SU-DHL-6 (cell line): ENCODE data around the gene CCDC70.

Source experiments
- CTCF ChIP-seq: fragments of 200-600 bp; sonication (generic); IDR thresholded peaks from one replicate; pipeline ENCODE4 v1.5.1; 2017; ENCODE audit warnings: antibody characterized with exemption, mild to moderate bottlenecking, low read length, moderate library complexity; ENCODE audit not compliant: insufficient read depth, poor library complexity, severe bottlenecking
- EZH2phosphoT487 ChIP-seq: fragments of 200-600 bp; sonication (generic), shearing (Covaris generic); conservative IDR thresholded peaks from 2 replicates; pipeline ENCODE4 v1.6.1; 2018; ENCODE audit warnings: mild to moderate bottlenecking, antibody characterized with exemption, low read length, moderate library complexity, mixed read lengths

- TF ChIP-seq CTCF, result no peak
- TF ChIP-seq EZH2phosphoT487, result no peak
Measured at GRCh38 chr13:51892657-51893056, 30.9 kb downstream of the CCDC70 start.
